Esophagus mucosa (tissue), 1 donor: ENCODE results near the gene FAM168A. TPM values are rescaled to one million over a fixed set of nuclear protein-coding genes. Genes with fewer than 3 reads are reported as not detected.
A peak's percentile ranks its signal among the peaks of the same experiment; 100 is the strongest.

Experiments
- ATAC-seq: fragments of 200-7000 bp; cut with Tn5 transposase; one replicate; pipeline ENCODE4 v1.9.1; 2020
- total RNA-seq: library from RNA; stranded (reverse); gene quantifications from one replicate; pipeline ENCODE4 v1.2.4, GENCODE V29; 2023
- donor health status: DM: yes; HTN: yes; CAD: no.

FAM168A gene
- total RNA-seq, 1 donor from 2014 or later, result 10.1 TPM

DNA sequence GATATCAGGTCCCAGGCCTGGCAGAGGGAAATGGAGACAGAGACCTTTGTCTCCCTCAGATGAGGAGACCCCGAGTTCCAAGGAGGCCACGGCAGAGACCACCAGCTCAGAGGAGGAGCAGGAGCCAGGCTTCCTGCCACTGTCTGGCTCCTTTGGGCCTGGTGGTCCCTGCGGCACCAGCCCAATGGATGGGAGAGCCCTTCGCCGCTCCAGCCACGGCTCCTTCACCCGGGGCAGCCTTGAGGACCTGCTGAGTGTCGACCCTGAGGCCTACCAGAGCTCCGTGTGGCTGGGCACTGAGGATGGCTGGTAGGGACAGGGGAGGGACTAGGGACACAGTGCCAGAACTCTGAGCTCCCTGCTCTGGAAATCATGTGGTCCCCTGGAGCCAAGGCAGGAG lies 234.8 kb downstream of the FAM168A start:
- no peak for ATAC-seq

GRCh38 chr11:73361953-73362776 lies 235.7 kb downstream of the FAM168A start:
- no peak for ATAC-seq

DNA sequence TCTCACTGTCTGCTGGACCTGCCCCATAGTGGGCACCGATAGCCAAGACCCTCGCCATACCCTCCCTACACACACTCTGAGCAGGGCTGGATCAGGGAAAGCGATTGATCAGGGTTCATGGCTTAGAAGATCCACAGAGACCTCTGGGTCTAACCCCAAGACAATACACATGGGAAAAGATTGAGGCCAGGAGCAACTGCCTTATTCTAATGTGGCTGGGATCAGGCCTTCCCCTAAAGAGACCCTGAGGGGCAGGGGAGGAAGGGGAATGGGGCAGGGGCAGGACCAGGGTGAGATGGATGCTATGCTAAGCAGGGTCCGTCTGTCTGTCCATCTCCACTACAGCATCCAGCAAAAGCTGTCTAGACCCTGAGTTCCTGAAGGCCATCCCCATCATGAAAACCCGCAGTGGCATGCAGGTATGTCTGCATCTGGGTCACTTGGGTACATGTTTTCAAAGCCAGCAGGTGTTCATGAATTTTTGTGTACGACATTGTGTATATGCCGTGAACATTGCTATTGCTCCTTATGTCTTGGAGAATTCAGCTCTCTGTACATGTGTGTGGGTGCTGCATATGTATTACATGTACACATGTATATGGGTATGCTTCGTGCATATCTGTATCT lies 237.1 kb downstream of the FAM168A start:
- no peak for ATAC-seq

GRCh38 chr11:73359930-73360742 lies 237.8 kb downstream of the FAM168A start:
- no peak for ATAC-seq

DNA sequence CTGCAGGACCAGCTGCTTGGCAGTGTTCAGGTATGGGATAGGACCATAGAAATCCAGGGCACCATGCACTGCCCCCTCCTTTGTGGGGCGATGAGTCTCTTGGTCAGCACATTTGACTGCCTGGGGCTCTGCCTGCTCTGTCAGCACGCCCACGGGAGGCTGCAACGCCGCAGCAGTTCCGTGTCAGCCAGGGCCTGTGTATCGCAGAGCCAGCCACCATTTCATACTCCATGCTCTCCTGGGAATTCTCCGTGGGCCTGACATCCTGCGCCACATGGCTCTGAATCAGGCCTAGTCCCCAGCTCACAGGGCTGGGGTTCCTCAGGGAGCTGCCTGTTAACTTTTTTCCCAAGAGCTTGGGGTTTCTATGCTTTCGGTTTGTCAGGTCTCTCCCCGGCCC lies 238.6 kb downstream of the FAM168A start:
- ATAC-seq, result no peak

GRCh38 chr11:73358071-73358470 lies 239.8 kb downstream of the FAM168A start:
- ATAC-seq, result no peak

GRCh38 chr11:73356979-73357860 lies 240.7 kb downstream of the FAM168A start:
- ATAC-seq, result no peak

GRCh38 chr11:73355109-73355508 lies 242.8 kb downstream of the FAM168A start:
- no peak for ATAC-seq

GRCh38 chr11:73353422-73353821 lies 244.5 kb downstream of the FAM168A start:
- no peak for ATAC-seq

GRCh38 chr11:73350908-73351636 lies 246.8 kb downstream of the FAM168A start:
- peak; percentile 72 for ATAC-seq

Other genes with a start within 250 kb of the FAM168A start
- gene RELT, start 221.7 kb downstream of the FAM168A start, total RNA-seq, result 3.9 TPM
- gene PLEKHB1, start 48.5 kb upstream of the FAM168A start, total RNA-seq, result 1.4 TPM
- 137 TPM for gene RAB6A, start 163.0 kb upstream of the FAM168A start, total RNA-seq
- 25.8 TPM for gene MRPL48, start 189.8 kb upstream of the FAM168A start, total RNA-seq